ENCODE results near the gene MRPS10. TPM values are rescaled to one million over a fixed set of nuclear protein-coding genes. Genes with fewer than 3 reads are reported as not detected.

The MRPS10 gene
- total RNA-seq, 1 experiment from 2014 or later = 67.6 TPM

GRCh38 chr6:42222448-42222847 lies 4.8 kb upstream of the MRPS10 start:
- no peak overlapping the region for H3K4me3 ChIP-seq (ENCODE audit: low read depth in 2 of 2, low read length in 2 of 2)
- H3K27me3 ChIP-seq (ENCODE audit: control insufficient read depth, insufficient read depth, low read length) = no peaks in the 10 kb centered on the region
- peak overlapping the region; percentile 100 for H3K27ac ChIP-seq (ENCODE audit: low read length)
- TF ChIP-seq POLR2AphosphoS5 (IDR thresholded peaks at IDR 0.05; ENCODE audit: low read depth, low read length) (no peak), TCF7L2 (IDR thresholded peaks at IDR 0.05; ENCODE audit: low read depth, low read length) (no peak), REST (IDR thresholded peaks at IDR 0.05; ENCODE audit: insufficient read depth in 1 of 2, low read depth in 2 of 2, low read length in 1 of 2) (no peak), SIN3A (IDR thresholded peaks at IDR 0.05; ENCODE audit: borderline replicate concordance, insufficient read depth, low read depth, low read length) (no peak)
- POLR2A ChIA-PET = interaction anchor here (0.7 kb wide), 1 partner anchor 224 kb away, joined by 5 read pairs; no protein-coding TSS in a partner anchor
- intact Hi-C loops (cut with micrococcal nuclease; ENCODE audit: unreplicated experiment) (no loop called here), in situ Hi-C loops (cut with HindIII; ENCODE audit: low pct_unique_long_range_greater_than_20kb, low sequenced_read_pairs) (no loop called here)
- CTCF ChIA-PET = no interaction called here
- peaks cover 74% of the 10 kb centered on the region for H3K4me1 ChIP-seq (ENCODE audit: control insufficient read depth, insufficient read depth, low read length)
- DNase-seq (ENCODE audit: low read depth, low spot score) (no peak), ATAC-seq (no peak)
- H3K9me3 ChIP-seq (ENCODE audit: control insufficient read depth, insufficient read depth, low read depth, low read length) = no peaks in the 10 kb centered on the region
- BruUV-seq (replicated peaks) = no TSS peak
- H3K36me3 ChIP-seq (ENCODE audit: control insufficient read depth, insufficient read depth, low read length) = peaks cover under 1% of the 10 kb centered on the region; the same call in 1 of the 2 replicates

DNA sequence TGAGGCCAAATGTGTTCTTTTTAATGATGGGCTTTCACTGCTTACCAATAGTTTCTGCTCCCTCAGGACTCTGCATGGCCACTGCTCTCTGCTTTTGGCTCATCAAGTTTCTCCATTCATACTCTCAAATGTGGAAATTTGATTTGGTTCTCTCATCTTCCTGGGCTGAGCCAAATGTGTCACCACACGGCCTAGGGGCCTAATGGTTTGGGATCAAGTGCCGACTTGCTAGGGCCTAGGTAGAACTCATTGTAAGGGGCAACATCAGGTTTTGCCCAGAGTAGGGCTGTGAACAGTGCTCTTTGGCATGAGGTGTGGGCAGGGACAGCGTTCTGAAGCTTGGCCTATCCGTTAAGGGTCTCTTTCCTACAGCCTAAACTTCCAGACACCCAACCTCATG lies 3.9 kb upstream of the MRPS10 start:
- Histone ChIP-seq H3K27ac (ENCODE audit: low read length) (peak overlapping the region; percentile 100), H3K36me3 (ENCODE audit: control insufficient read depth, insufficient read depth, low read length) (peaks cover 4% of the 10 kb centered on the region; the same call in 1 of the 2 replicates), H3K4me1 (ENCODE audit: control insufficient read depth, insufficient read depth, low read length) (peaks cover 65% of the 10 kb centered on the region), H3K27me3 (ENCODE audit: control insufficient read depth, insufficient read depth, low read length) (no peaks in the 10 kb centered on the region), H3K4me3 (ENCODE audit: low read depth in 2 of 2, low read length in 2 of 2) (no peak overlapping the region), H3K9me3 (ENCODE audit: control insufficient read depth, insufficient read depth, low read depth, low read length) (no peaks in the 10 kb centered on the region)
- BruUV-seq (replicated peaks) = no TSS peak
- ChIA-PET POLR2A (no interaction called here), CTCF (no interaction called here)
- intact Hi-C loops (cut with micrococcal nuclease; ENCODE audit: unreplicated experiment) = no loop called here
- no peak for TF ChIP-seq POLR2AphosphoS5 (IDR thresholded peaks at IDR 0.05; ENCODE audit: low read depth, low read length)
- TF ChIP-seq REST (IDR thresholded peaks at IDR 0.05; ENCODE audit: insufficient read depth in 1 of 2, low read depth in 2 of 2, low read length in 1 of 2) = no peak; a peak in 1 of 4 replicates
- no peak for TF ChIP-seq CTCF (IDR thresholded peaks at IDR 0.05)
- TF ChIP-seq TCF7L2 (IDR thresholded peaks at IDR 0.05; ENCODE audit: low read depth, low read length) = no peak
- no peak for TF ChIP-seq SIN3A (IDR thresholded peaks at IDR 0.05; ENCODE audit: borderline replicate concordance, insufficient read depth, low read depth, low read length)
- in situ Hi-C loops (cut with HindIII; ENCODE audit: low pct_unique_long_range_greater_than_20kb, low sequenced_read_pairs) = no loop called here
- ATAC-seq (no peak), DNase-seq (ENCODE audit: low read depth, low spot score) (no peak)

Data from Panc1 (cell line).